ENCODE measurements around the gene EXOSC5.

GRCh38 chr19:41371541-41371940, 25.6 kb downstream of the EXOSC5 start:
- TF ChIP-seq CTCF (IDR thresholded peaks at IDR 0.05; ENCODE audit: low read depth, low read length), result no peak
- TF ChIP-seq POLR2A (IDR thresholded peaks at IDR 0.05; ENCODE audit: extremely low read depth, insufficient read length), result no peak
- TF ChIP-seq MAX (IDR thresholded peaks at IDR 0.05; ENCODE audit: low read depth, low read length), result no peak
